MM.1S (cell line): ENCODE measurements around the gene ZBTB7C.

ENCODE experiments used
- EZH2 ChIP-seq: fragments of 300-600 bp; sonication (generic); optimal IDR thresholded peaks from 2 replicates; pipeline ENCODE3; 2017; ENCODE audit warnings: low read depth, mild to moderate bottlenecking, antibody characterized with exemption, low read length, mixed read lengths
- EZH2phosphoT487 ChIP-seq: fragments of 300-600 bp; sonication (generic); IDR thresholded peaks from 2 replicates; pipeline ENCODE4 v1.6.1; 2018; ENCODE audit warnings: antibody characterized with exemption, low read length
- TF ChIP-seq, protein P1 (sequence below): fragments of 300-600 bp; sonication (generic); IDR thresholded peaks from 2 replicates; pipeline ENCODE4 v1.5.1; 2016; ENCODE audit warnings: antibody characterized with exemption, low read length, mixed read lengths

GRCh38 chr18:48074929-48075706, 334.1 kb downstream of the ZBTB7C start:
- TF ChIP-seq, protein P1, sequence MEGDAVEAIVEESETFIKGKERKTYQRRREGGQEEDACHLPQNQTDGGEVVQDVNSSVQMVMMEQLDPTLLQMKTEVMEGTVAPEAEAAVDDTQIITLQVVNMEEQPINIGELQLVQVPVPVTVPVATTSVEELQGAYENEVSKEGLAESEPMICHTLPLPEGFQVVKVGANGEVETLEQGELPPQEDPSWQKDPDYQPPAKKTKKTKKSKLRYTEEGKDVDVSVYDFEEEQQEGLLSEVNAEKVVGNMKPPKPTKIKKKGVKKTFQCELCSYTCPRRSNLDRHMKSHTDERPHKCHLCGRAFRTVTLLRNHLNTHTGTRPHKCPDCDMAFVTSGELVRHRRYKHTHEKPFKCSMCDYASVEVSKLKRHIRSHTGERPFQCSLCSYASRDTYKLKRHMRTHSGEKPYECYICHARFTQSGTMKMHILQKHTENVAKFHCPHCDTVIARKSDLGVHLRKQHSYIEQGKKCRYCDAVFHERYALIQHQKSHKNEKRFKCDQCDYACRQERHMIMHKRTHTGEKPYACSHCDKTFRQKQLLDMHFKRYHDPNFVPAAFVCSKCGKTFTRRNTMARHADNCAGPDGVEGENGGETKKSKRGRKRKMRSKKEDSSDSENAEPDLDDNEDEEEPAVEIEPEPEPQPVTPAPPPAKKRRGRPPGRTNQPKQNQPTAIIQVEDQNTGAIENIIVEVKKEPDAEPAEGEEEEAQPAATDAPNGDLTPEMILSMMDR = no peak
- TF ChIP-seq EZH2 (no peak), EZH2phosphoT487 (no peak)
